DOHH2 (cell line): Measurements from ENCODE around the gene SCN4B.

Source experiments
- EZH2phosphoT487 ChIP-seq: fragments of 200-600 bp; sonication (generic); IDR thresholded peaks from 2 replicates; pipeline ENCODE4 v1.6.1; 2017; ENCODE audit warnings: borderline replicate concordance, mild to moderate bottlenecking, antibody characterized with exemption, low read length, moderate library complexity, mixed read lengths
- TF ChIP-seq, protein P1 (sequence below): fragments of 200-600 bp; sonication (generic); IDR thresholded peaks from one replicate; pipeline ENCODE4 v1.5.1; 2014; ENCODE audit warnings: antibody characterized with exemption, mild to moderate bottlenecking, low read depth, low read length; ENCODE audit not compliant: poor library complexity, severe bottlenecking

DNA sequence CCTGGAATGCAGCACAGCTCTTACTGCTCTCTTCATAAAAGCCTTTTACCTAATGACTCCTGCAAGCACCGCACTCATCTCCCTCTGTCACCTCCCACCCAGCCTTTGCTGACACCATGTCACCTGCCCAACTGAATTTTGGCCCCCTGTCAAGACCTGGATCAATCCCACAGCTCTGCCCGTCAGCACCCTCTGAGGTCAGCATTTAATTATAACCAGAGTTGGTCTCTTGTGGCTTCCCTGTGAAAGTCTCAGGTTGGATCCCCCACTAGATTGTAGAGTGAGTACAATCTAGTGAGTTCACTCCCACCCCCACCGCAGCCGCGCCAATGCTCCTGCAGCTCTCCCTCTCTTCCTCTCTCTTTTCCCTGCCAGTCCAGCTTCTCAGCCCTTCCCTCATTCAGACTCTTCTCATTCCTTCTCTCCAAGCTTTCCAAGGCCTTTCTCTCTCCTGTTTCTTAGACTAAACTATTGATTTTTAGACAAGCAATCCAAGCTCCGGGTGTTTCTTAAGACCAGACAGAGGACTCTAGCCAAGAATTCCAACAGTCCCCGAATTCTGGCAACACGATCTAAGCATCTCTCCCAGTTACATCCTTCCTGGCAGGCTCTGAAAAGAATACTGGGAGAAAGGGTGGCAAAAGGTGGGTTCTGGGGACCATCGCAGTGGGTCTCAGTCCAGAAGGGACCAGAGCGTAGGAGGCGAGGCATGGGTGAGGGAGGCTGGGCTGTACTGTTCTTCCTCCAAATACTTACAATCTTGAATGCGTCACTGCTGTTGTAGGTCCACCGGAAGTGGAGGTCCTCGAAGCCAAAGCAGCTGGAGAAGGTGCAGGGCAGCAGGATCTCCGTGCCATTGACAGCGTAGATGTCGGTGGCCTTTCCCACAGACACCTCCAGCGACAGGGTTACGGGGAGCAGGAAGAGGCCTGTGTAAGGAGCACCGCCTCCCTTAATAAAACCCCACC lies 8.0 kb downstream of the SCN4B start:
- TF ChIP-seq, protein P1, sequence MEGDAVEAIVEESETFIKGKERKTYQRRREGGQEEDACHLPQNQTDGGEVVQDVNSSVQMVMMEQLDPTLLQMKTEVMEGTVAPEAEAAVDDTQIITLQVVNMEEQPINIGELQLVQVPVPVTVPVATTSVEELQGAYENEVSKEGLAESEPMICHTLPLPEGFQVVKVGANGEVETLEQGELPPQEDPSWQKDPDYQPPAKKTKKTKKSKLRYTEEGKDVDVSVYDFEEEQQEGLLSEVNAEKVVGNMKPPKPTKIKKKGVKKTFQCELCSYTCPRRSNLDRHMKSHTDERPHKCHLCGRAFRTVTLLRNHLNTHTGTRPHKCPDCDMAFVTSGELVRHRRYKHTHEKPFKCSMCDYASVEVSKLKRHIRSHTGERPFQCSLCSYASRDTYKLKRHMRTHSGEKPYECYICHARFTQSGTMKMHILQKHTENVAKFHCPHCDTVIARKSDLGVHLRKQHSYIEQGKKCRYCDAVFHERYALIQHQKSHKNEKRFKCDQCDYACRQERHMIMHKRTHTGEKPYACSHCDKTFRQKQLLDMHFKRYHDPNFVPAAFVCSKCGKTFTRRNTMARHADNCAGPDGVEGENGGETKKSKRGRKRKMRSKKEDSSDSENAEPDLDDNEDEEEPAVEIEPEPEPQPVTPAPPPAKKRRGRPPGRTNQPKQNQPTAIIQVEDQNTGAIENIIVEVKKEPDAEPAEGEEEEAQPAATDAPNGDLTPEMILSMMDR = no peak
- no peak for TF ChIP-seq EZH2phosphoT487
